PC-9 (cell line): ENCODE data around the gene ITPKC.

ENCODE experiments used
- EZH2 ChIP-seq: fragments of 200-600 bp; sonication (generic); IDR thresholded peaks from 2 replicates; pipeline ENCODE4 v1.8.0; 2017; ENCODE audit warnings: antibody characterized with exemption, low read depth
- TF ChIP-seq, protein P1 (sequence below): fragments of 200-600 bp; sonication (generic); conservative IDR thresholded peaks from 2 replicates; pipeline ENCODE4 v1.6.1; 2017; ENCODE audit warnings: mixed run types, antibody characterized with exemption, mild to moderate bottlenecking, moderate library complexity

DNA sequence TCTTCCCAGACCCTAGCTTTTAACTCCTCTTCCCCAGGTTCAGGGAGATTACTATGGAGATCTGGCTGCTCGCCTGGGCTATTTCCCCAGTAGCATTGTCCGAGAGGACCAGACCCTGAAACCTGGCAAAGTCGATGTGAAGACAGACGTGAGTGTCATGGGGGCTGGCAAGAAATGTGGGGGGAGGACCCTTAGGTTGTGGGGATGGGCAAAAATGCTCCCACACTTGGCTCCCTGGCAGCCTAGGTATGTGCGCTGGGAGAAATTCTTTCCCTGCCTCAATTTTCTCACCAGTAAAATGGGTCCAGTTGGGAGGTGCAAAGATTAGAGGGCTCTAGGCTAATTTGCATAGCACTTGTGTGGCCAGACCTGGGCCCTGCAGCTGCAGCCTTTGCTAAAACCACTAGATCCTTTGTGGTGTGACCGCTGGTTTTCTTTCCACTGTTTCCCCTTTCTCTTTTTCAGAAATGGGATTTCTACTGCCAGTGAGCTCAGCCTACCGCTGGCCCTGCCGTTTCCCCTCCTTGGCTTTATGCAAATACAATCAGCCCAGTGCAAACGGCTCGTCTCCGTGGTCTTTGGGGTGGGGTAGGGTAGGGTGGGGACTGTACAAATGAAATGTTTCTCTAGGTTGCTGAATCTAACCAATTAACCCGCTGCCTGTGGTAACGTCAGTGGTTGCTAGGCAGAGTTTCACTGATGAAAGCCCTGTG lies 60.2 kb downstream of the ITPKC start:
- TF ChIP-seq, protein P1, sequence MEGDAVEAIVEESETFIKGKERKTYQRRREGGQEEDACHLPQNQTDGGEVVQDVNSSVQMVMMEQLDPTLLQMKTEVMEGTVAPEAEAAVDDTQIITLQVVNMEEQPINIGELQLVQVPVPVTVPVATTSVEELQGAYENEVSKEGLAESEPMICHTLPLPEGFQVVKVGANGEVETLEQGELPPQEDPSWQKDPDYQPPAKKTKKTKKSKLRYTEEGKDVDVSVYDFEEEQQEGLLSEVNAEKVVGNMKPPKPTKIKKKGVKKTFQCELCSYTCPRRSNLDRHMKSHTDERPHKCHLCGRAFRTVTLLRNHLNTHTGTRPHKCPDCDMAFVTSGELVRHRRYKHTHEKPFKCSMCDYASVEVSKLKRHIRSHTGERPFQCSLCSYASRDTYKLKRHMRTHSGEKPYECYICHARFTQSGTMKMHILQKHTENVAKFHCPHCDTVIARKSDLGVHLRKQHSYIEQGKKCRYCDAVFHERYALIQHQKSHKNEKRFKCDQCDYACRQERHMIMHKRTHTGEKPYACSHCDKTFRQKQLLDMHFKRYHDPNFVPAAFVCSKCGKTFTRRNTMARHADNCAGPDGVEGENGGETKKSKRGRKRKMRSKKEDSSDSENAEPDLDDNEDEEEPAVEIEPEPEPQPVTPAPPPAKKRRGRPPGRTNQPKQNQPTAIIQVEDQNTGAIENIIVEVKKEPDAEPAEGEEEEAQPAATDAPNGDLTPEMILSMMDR, result no peak
- TF ChIP-seq EZH2, result no peak
